GM10847 (cell line): ENCODE results near the gene IL20RA.

Experiments used
- POLR2A ChIP-seq: IDR thresholded peaks from 2 replicates; pipeline ENCODE4 v1.6.1; 2011; ENCODE audit not compliant: insufficient read length; ENCODE audit errors: extremely low read depth

Gene IL20RA

DNA sequence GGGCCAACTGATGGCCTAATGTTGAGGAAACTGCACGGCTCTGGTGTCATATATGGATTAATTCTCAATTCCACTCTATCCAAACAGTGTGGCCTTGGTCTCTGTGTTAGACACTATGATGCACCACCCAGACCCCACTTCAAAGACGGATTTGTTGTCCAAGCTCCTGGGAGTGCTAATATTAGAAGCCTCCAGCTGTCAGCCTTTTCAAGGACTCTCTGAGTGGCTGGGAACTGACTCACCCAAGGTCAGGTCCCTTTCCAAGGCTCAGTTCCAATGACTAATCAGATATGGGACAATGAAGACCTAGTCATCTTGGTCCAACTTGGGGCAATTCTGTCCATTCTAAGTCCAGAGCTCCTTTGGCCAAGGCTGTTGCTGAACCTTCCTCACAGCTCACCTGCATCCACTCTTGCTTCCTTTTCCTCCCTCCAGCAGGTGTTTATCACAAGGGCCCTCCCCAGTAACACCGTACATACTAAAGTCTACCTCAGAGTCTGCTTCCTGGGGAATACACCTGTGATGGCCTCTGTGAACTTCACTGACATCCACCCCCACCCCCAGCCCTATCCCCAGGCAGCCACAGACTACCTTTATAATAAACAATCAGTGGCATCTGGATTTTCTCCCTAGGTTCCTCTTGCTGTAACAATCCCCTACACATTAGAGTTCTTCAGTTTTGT, 7.2 kb upstream of the IL20RA start:
- TF ChIP-seq POLR2A = no peak

GRCh38 chr6:137049095-137049494, 4.3 kb upstream of the IL20RA start:
- no peak for TF ChIP-seq POLR2A

GRCh38 chr6:137046871-137047412, 2.2 kb upstream of the IL20RA start:
- no peak for TF ChIP-seq POLR2A

- no peak for TF ChIP-seq POLR2A
Measured at GRCh38 chr6:137045222-137045789, 541 bp upstream of the IL20RA start.

DNA sequence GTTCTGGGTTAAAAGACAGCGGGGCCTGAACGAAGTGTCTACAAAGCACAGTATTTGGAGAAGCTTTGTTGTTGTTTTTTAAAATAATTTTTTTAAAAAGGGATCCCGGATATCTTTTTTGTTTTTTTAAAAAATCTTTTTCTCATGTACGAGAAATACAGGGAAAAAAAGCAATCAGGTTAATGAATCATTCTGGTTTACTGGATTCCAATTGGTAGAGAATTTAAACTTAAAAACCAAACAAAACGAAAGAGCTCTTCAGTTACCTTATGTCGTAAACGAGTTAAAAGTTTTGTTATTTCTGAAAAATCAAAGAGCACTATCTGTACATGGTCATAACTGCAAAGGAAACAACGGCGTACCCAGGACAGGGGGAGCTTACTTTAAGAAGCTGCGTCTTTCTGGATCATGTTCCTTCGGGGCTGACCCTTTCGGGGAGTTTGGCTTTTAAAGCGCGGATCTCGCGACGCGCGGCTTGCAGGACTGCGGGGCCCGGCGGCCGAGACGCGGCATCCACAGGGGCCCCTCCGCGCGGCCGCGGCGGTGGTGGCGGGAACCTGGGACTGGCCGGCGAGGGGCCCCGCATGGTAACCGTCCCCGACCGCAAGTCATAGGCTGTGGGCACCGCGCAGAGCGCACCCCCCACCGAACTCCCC, 927 bp downstream of the IL20RA start:
- TF ChIP-seq POLR2A = no peak

GRCh38 chr6:137040393-137040792, 4.4 kb downstream of the IL20RA start:
- no peak for TF ChIP-seq POLR2A

DNA sequence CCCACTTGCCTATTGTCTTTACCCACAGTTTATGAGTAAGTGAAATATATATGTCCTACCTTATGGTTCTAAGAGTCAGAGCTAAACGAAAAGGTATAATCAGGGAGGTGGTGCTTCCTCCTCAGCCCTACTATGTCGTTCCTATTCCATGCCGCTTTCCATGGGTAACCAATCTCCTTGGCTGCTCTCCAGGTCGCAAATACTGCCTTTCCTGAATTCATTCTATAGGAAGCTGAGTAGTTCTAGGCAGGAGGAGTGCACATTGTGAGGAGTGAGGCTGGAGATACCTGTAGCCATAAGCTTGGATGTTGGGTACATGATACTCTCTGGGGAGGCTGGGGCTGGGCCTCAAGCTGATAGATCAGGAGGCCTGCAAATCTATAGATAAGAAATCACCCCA, 5.8 kb downstream of the IL20RA start:
- no peak for TF ChIP-seq POLR2A

DNA sequence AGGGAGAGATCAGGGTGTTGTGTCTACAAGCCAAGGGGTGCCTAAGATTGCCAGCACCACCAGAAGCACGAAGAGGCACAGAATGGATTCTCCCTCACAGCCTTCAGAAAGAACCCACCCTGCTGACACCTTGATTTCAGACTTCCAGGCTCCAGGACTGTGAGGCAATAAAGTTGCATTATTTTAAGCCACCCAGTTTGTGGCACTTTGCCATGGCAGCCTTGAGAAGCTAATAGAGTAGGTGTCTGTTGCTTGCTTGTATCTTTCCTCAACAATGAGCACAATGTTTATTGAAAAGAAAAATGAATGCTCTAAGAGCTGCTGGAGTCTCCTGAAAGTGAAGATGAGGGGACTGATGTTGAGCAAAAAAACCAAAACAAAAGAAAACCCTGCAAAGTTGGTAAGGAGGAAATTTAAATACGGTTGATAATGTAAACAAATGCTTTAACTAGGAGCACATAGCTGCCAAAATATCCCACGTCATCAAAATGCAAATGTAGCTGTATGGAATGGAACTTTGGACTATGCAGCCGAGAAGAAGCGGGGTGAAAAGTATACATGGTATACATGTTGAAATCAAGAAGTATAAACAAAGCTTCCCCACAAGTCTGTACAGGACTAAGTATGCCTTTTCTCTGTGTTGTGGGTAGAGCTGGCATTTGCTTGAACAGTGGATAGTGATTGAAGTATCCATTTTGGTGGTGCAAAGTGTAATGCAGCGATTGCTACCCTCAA, 8.0 kb downstream of the IL20RA start:
- no peak for TF ChIP-seq POLR2A

DNA sequence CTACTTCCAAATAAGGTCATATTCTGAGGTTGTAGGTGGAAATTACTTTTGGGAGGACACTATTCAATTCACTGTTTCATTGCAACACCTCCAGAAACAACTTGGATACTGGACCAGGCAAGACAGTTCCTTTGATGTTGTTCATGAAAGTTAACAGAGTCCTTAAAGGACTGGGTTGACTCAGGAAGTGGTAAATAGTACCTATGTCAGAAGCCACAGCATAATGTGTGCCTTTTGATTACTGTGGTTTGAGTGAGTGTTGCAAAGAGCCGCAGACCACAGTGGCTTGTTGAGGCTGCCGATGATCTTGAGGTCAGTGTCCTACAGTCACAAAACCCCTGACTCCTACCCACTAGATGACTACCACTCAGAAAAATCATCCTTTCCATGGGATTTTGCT, 10.9 kb downstream of the IL20RA start:
- TF ChIP-seq POLR2A = no peak

GRCh38 chr6:137031122-137031521, 13.6 kb downstream of the IL20RA start:
- no peak for TF ChIP-seq POLR2A

- TF ChIP-seq POLR2A = no peak
Measured at GRCh38 chr6:137028912-137029311, 15.9 kb downstream of the IL20RA start.

- no peak for TF ChIP-seq POLR2A
Measured at GRCh38 chr6:137025786-137026730, 18.7 kb downstream of the IL20RA start.

GRCh38 chr6:137024237-137024990, 20.4 kb downstream of the IL20RA start:
- TF ChIP-seq POLR2A = no peak

- TF ChIP-seq POLR2A = no peak
Measured at GRCh38 chr6:137020776-137021175, 24.0 kb downstream of the IL20RA start.
